Tibial nerve (tissue), 4 donors: ENCODE data around the gene SLC38A7.

ENCODE experiments used
- CTCF ChIP-seq, 5 experiments: fragments of 200-600 bp in 3 of 5; fragments of 450-650 bp in 2 of 5; sonication (generic) in 3 of 5; IDR thresholded peaks; one replicate each; pipeline ENCODE4 v1.5.1; 2016 to 2019; ENCODE audit warnings: antibody characterized with exemption in 5 of 5, mild to moderate bottlenecking in 3 of 5, moderate library complexity in 2 of 5
- EP300 ChIP-seq, 2 donors: sonication (generic); formaldehyde crosslinking; IDR thresholded peaks; one replicate each; pipeline ENCODE4 v1.6.1; 2017; ENCODE audit warnings: antibody characterized with exemption in 2 of 2, mild to moderate bottlenecking in 1 of 2

GRCh38 chr16:58647107-58647506 is 37.5 kb downstream of the SLC38A7 start:
- TF ChIP-seq CTCF (IDR thresholded peaks at IDR 0.05) = no peak
- no peak for TF ChIP-seq EP300 (IDR thresholded peaks at IDR 0.05)
